ENCODE data around the gene LRBA.

The LRBA gene

DNA sequence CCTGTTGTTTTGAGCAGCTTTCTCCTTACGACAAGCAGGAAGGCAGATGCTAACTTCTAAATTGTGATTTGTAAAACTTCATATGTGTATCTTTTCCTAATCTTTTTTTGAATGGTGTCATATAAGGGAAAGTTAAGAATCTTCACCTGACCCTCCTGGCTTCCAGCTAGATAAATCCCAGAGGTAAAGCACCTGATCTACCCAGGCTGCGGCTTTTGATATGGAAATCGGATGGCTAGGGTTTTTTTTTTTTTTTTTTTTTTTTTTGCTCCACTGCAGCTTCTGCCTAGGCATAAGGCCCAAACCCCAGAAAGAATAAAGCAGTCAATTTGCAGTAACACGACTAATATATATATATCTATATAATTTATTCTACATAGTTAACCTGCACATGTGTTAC lies 423.2 kb downstream of the LRBA start:
- TF ChIP-seq, protein P1, sequence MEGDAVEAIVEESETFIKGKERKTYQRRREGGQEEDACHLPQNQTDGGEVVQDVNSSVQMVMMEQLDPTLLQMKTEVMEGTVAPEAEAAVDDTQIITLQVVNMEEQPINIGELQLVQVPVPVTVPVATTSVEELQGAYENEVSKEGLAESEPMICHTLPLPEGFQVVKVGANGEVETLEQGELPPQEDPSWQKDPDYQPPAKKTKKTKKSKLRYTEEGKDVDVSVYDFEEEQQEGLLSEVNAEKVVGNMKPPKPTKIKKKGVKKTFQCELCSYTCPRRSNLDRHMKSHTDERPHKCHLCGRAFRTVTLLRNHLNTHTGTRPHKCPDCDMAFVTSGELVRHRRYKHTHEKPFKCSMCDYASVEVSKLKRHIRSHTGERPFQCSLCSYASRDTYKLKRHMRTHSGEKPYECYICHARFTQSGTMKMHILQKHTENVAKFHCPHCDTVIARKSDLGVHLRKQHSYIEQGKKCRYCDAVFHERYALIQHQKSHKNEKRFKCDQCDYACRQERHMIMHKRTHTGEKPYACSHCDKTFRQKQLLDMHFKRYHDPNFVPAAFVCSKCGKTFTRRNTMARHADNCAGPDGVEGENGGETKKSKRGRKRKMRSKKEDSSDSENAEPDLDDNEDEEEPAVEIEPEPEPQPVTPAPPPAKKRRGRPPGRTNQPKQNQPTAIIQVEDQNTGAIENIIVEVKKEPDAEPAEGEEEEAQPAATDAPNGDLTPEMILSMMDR (IDR thresholded peaks at IDR 0.05; ENCODE audit: control insufficient read depth, insufficient read depth, low read depth, low read length, missing control alignments), result no peak
- no peak overlapping the region for H3K4me3 ChIP-seq (ENCODE audit: control insufficient read depth, low read depth, low read length)
- DNase-seq (ENCODE audit: low read depth), result no peak

DNA sequence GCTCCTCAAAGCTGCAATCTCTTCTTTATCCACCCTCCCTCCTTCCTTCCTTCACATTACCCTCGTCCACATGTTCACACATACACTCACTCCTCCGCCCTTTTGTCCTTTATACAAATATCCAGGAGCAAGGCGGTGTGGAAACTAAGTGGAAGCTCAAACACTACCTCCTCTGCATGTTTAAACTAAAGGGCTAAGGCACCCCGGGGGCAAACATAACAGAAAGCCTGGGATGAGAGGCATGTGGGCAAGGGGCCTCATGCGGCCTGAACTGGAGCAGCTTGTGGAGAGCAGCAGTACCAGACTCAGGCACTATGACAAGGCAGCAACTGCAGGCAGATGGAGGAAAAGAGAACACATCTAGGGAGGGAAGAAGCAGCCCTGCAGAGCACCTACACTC lies 423.7 kb downstream of the LRBA start:
- no peak for DNase-seq (ENCODE audit: low read depth)
- H3K4me3 ChIP-seq (ENCODE audit: control insufficient read depth, low read depth, low read length), result no peak overlapping the region
- TF ChIP-seq, protein P1 (IDR thresholded peaks at IDR 0.05; ENCODE audit: control insufficient read depth, insufficient read depth, low read depth, low read length, missing control alignments), result no peak

DNA sequence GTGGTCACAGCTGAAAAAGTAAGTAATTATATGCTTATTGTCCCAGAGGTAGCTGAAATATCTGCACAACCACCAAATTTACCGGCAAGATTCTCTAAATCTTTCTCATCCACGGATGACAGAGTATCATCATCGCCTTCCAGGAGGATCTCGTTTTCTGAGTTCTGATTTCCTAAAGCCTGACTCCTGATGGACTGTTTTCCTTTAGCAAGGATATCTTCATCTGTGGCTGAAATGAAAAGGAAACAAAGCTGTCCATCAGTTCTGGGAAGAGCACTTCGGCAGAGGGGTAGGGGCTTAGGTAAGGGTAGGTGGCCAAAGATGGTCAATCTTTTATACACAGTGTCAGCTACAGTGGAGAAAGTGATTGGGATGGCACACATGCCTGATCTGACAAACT lies 424.5 kb downstream of the LRBA start:
- H3K4me3 ChIP-seq (ENCODE audit: control insufficient read depth, low read depth, low read length), result no peak overlapping the region
- TF ChIP-seq, protein P1 (IDR thresholded peaks at IDR 0.05; ENCODE audit: control insufficient read depth, insufficient read depth, low read depth, low read length, missing control alignments), result no peak
- DNase-seq (ENCODE audit: low read depth), result no peak

DNA sequence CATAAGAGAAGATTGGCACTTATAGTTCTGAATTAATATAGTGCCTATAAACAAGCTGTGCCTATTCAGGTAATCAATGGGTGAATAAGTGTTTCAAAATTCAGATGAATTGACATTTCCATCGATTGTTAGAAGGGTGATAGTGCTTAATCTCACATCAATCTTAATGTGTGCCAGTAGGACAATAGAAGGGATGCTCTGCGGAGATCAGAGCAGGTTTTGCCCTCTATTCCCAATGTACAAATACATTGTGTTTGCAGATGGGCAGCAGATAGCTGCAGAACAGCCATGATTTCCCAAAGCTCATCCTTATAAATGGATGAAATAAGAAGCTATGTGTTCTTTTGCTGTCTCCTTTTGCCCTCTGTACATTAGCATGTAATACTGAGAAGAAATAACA lies 425.9 kb downstream of the LRBA start:
- no peak for DNase-seq (ENCODE audit: low read depth)
- H3K4me3 ChIP-seq (ENCODE audit: control insufficient read depth, low read depth, low read length), result no peak overlapping the region
- TF ChIP-seq, protein P1 (IDR thresholded peaks at IDR 0.05; ENCODE audit: control insufficient read depth, insufficient read depth, low read depth, low read length, missing control alignments), result no peak

DNA sequence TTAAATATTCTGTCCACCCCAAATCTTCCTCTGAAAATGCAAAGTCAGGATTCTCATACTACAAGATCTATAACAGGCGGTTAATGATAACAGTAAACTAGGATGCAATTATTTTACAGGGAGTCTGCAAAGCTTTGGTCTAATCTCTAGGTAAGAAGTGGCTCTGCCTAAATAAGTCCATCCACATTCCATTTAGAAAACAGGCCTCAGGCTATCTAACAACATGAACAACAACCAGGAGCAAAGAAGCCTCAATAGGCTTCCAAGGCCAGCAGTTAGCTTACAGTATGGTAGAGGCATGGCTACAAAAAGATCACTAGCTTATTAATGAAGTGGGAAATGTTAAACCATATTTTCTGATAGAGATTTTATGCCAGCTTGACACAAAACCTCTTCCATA lies 426.8 kb downstream of the LRBA start:
- TF ChIP-seq, protein P1 (IDR thresholded peaks at IDR 0.05; ENCODE audit: control insufficient read depth, insufficient read depth, low read depth, low read length, missing control alignments), result no peak
- DNase-seq (ENCODE audit: low read depth), result no peak
- H3K4me3 ChIP-seq (ENCODE audit: control insufficient read depth, low read depth, low read length), result no peak overlapping the region

DNA sequence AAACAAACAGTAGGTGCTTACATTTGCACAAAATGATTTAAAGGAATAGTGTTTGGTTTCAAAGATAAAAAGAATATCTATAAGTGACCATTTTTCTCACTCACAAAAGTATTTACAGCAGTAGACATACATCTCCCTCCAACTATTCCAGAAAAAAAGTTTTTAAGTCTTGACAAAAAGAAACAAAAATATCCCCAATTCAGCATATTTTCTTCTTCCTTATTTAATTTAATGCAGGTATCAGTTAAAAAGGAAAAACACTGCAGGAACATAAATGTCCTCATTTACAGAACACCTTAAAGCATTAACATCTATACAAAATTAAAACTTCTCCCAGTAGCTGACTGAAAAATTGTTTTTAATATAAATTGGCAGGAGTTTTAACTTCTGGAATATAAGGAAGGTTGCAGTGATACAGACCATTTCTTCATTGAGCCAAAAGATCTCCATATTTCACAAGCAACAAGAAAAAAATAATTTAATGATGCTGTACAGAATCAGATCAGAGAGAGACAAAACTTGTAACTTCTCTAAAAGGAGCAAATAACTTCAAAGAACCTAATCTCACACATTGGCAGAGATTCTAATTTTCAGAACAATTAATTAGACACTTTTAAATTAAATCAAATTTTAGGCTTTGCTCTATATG lies 428.8 kb downstream of the LRBA start:
- TF ChIP-seq, protein P1 (IDR thresholded peaks at IDR 0.05; ENCODE audit: control insufficient read depth, insufficient read depth, low read depth, low read length, missing control alignments), result no peak

More for the DNA sequence above, 428.8 kb downstream of the LRBA start:
- DNase-seq (ENCODE audit: low read depth), result no peak
- H3K4me3 ChIP-seq (ENCODE audit: control insufficient read depth, low read depth, low read length), result no peak overlapping the region
